ENCODE results near the gene RNU6-1. TPM values are rescaled to one million over a fixed set of nuclear protein-coding genes. Genes with fewer than 3 reads are reported as not detected.
A peak's percentile ranks its signal among the peaks of the same experiment; 100 is the strongest.

Gene RNU6-1
- total and polyA plus RNA-seq, 7 donors = not detected

- H3K4me3 ChIP-seq = peak overlapping the region; percentile 83
- TF ChIP-seq CTCF (IDR thresholded peaks at IDR 0.05) = no peak
- no peaks in the 10 kb centered on the region for H3K9me3 ChIP-seq
- DNase-seq (no peak), ATAC-seq (peak; percentile 34 to 58 (median 43))
- H3K4me1 ChIP-seq = peaks cover 14% of the 10 kb centered on the region
- H3K27me3 ChIP-seq (ENCODE audit: insufficient read depth in 3 of 3, low read length in 2 of 3) = peaks cover 0 to 11% (median 4%) of the 10 kb centered on the region in 3 donors
- no peaks in the 10 kb centered on the region for H3K36me3 ChIP-seq (ENCODE audit: insufficient read depth in 1 of 2, low read depth in 1 of 2)
- 1 to 3% (median 1%) methylated on average over 12 of the region's 12 CpGs for WGBS, 3 donors
- intact Hi-C loops (cut with DNase I) = loop anchor here (2.0 to 10.0 kb wide), 4 partner anchors 317 to 385 kb away; partner anchors contain the start of gene C15orf61 (in 1 of the 2)
- H3K27ac ChIP-seq = peak overlapping the region; percentile 94
Observed at GRCh38 chr15:67839499-67839928, 331 bp downstream of the RNU6-1 start.

DNA sequence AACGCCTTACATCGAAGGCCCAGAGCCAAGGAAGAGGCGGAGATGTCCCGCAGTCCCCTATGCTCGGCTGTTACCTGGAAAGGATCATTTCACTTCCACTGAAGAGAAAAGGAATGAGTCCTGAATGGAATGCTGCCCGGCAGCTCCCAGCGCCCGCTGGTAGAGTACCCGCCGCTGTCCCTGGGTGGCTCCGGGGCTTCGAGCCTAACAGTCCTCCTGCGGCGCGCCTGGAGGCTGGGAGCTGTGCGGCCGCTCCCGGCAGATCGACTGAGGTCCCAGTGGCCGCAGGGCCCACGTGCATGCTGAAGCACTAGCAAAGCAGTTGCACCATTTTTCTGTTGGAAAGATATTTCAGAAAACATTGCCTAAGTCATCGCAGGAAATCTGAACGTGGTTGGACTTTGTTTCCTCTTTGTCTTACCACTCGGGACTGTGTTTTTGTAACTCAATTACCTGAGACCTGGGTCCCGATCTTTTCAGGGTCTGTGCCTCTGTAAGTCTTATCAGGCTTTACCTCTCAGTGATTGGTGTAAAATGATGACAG is 984 bp downstream of the RNU6-1 start:
- Histone ChIP-seq H3K4me1 (peaks cover 18% of the 10 kb centered on the region), H3K9me3 (no peaks in the 10 kb centered on the region), H3K4me3 (peak overlapping the region; percentile 83), H3K27ac (peak overlapping the region; percentile 94), H3K27me3 (ENCODE audit: insufficient read depth in 3 of 3, low read length in 2 of 3) (peaks cover 0 to 18% (median 4%) of the 10 kb centered on the region in 3 donors), H3K36me3 (ENCODE audit: insufficient read depth in 1 of 2, low read depth in 1 of 2) (no peaks in the 10 kb centered on the region)
- peak; percentile 68 to 85 for DNase-seq
- intact Hi-C loops (cut with DNase I) = loop anchor here (2.0 to 10.0 kb wide), 4 partner anchors 317 to 384 kb away; partner anchors contain the start of gene C15orf61 (in 1 of the 2)
- 7 to 14% (median 12%) methylated on average over 25 of the region's 25 CpGs for WGBS, 3 donors
- ATAC-seq = peak; percentile 67 to 76 (median 70)
- TF ChIP-seq CTCF (IDR thresholded peaks at IDR 0.05) = no peak

GRCh38 chr15:67836955-67837354 is 2.9 kb downstream of the RNU6-1 start:
- peaks cover 22% of the 10 kb centered on the region for H3K4me1 ChIP-seq

DNA sequence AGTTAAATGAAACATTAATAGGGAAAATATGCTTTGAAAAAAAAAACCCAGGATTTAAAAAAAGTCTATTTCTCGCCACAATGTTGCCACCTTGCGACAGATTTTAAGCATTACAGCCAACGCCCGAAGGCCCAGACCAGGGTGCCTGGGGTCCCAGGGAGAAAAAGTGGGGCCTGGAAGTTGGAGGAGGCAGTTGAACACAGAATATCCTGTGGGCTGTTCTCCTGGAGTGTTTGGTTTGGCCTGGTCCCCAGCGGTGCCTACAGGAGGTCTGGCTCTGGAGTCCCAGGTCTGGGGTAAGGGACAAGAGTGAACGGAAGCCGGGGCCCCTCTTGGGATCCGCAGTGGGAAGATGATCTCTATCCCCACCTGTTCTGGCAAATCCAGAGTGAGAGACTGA is 3.4 kb downstream of the RNU6-1 start:
- peaks cover 22% of the 10 kb centered on the region for H3K4me1 ChIP-seq
- H3K36me3 ChIP-seq (ENCODE audit: insufficient read depth in 1 of 2, low read depth in 1 of 2) = no peaks in the 10 kb centered on the region
- WGBS, 3 donors = 1 to 27% (median 14%) methylated on average over 8 of the region's 8 CpGs
- ATAC-seq (no peak), DNase-seq (peak; percentile 40 to 56)
- no peaks in the 10 kb centered on the region for H3K9me3 ChIP-seq
- H3K4me3 ChIP-seq = peak overlapping the region; percentile 51
- H3K27me3 ChIP-seq (ENCODE audit: insufficient read depth in 3 of 3, low read length in 2 of 3) = peaks cover 0 to 39% (median 17%) of the 10 kb centered on the region in 3 donors
- no peak overlapping the region for H3K27ac ChIP-seq
- peak; percentile 85 for TF ChIP-seq CTCF (IDR thresholded peaks at IDR 0.05)
- intact Hi-C loops (cut with DNase I) = loop anchor here (1.0 to 10.0 kb wide), 4 partner anchors 314 to 382 kb away; partner anchors contain the start of gene C15orf61 (in 1 of the 2)

More at GRCh38 chr15:67836955-67837354, 2.9 kb downstream of the RNU6-1 start:
- no peak overlapping the region for H3K27ac ChIP-seq
- ATAC-seq (no peak), DNase-seq (peak in 1 of 2 donors; percentile 6)
- peaks cover 0 to 37% (median 15%) of the 10 kb centered on the region in 3 donors for H3K27me3 ChIP-seq (ENCODE audit: insufficient read depth in 3 of 3, low read length in 2 of 3)
- no peaks in the 10 kb centered on the region for H3K9me3 ChIP-seq
- WGBS, 3 donors = 60 to 77% (median 64%) methylated on average over 2 of the region's 2 CpGs
- intact Hi-C loops (cut with DNase I) = loop anchor here (1.0 to 10.0 kb wide), 4 partner anchors 315 to 382 kb away; partner anchors contain the start of gene C15orf61 (in 1 of the 2)
- no peak for TF ChIP-seq CTCF (IDR thresholded peaks at IDR 0.05)
- no peak overlapping the region for H3K4me3 ChIP-seq
- no peaks in the 10 kb centered on the region for H3K36me3 ChIP-seq (ENCODE audit: insufficient read depth in 1 of 2, low read depth in 1 of 2)
